SK-N-SH (cell line): ENCODE data around the gene ANXA7.

Experiments
- CTCF ChIP-seq: fragments of 200-600 bp; sonication (generic); IDR thresholded peaks from 2 replicates; pipeline ENCODE4 v1.6.1; 2017; ENCODE audit warnings: antibody characterized with exemption, mild to moderate bottlenecking, moderate library complexity
- EZH2phosphoT487 ChIP-seq: fragments of 200-600 bp; sonication (generic); IDR thresholded peaks from 2 replicates; pipeline ENCODE4 v1.6.1; 2017; ENCODE audit warnings: low read depth, mixed run types, mild to moderate bottlenecking, antibody characterized with exemption, moderate library complexity, borderline replicate concordance
- SIN3A ChIP-seq: IDR thresholded peaks from 2 replicates; pipeline ENCODE4 v1.6.1; 2012; ENCODE audit warnings: low read depth, mild to moderate bottlenecking, low read length, moderate library complexity, borderline replicate concordance
- TAF1 ChIP-seq: IDR thresholded peaks from 2 replicates; pipeline ENCODE4 v1.6.1; 2012; ENCODE audit warnings: low read depth, mild to moderate bottlenecking, low read length, moderate library complexity, borderline replicate concordance

- TF ChIP-seq CTCF (no peak), EZH2phosphoT487 (no peak), TAF1 (no peak), SIN3A (no peak)
These were observed 19.0 kb upstream of the ANXA7 start for GRCh38 chr10:73432646-73433537.
